ENCODE results near the gene RNF121. TPM values are rescaled to one million over a fixed set of nuclear protein-coding genes. Genes with fewer than 3 reads are reported as not detected.

Gene RNF121
- total and polyA plus RNA-seq, 2 of the 4 experiments (the other 2 are of a cell fraction) = 43.4 to 88.7 TPM

- in situ Hi-C loops (cut with MboI; ENCODE audit: low sequenced_read_pairs) = no loop called here
- Histone ChIP-seq H3K27ac (ENCODE audit: insufficient read depth, low read length) (no peak overlapping the region), H4K8ac (ENCODE audit: low read depth in 2 of 2, low read length in 2 of 2) (no peak overlapping the region), H4K20me1 (ENCODE audit: insufficient read depth, low read length) (peaks cover 39% of the 10 kb centered on the region; the same call in 1 of the 2 replicates), H4K91ac (ENCODE audit: insufficient read depth, low read depth, low read length) (no peak overlapping the region), H2AK9ac (replicated peaks; ENCODE audit: low read depth, low read length, poor library complexity) (no peak overlapping the region), H3K9me1 (ENCODE audit: insufficient read depth, low read length) (peaks cover 3% of the 10 kb centered on the region), H2BK15ac (ENCODE audit: low read depth, low read length) (no peak overlapping the region), H3K18ac (ENCODE audit: low read depth, low read length) (no peak overlapping the region), H3K56ac (ENCODE audit: extremely low read depth, insufficient read depth, low read length) (no peak overlapping the region), H3K4ac (ENCODE audit: low read depth, low read length) (no peak overlapping the region), H2BK120ac (ENCODE audit: low read depth, low read length) (no peak overlapping the region), H2BK5ac (ENCODE audit: low read depth, low read length, poor library complexity, severe bottlenecking) (no peak overlapping the region), H3K79me1 (ENCODE audit: low read depth in 1 of 2, low read length in 2 of 2) (peaks cover 32 to 71% of the 10 kb centered on the region in 2 experiments), H2AK5ac (ENCODE audit: low read depth, low read length) (no peak overlapping the region), H3K4me2 (ENCODE audit: low read depth, low read length) (no peak overlapping the region), H3K9me3 (ENCODE audit: control insufficient read depth, insufficient read depth, low read length) (no peaks in the 10 kb centered on the region), H3K9ac (ENCODE audit: low read depth, low read length) (no peak overlapping the region), H3K4me1 (ENCODE audit: control insufficient read depth, insufficient read depth, low read length) (peaks cover 2% of the 10 kb centered on the region), H3K4me3 (ENCODE audit: insufficient read depth, low read depth, low read length) (no peak overlapping the region), H2AFZ (replicated peaks; ENCODE audit: low read length, poor library complexity) (no peak overlapping the region), H3K14ac (replicated peaks; ENCODE audit: low read depth, low read length) (no peak overlapping the region), H3K27me3 (ENCODE audit: control insufficient read depth, insufficient read depth, low read length) (no peaks in the 10 kb centered on the region), H3K36me3 (ENCODE audit: control insufficient read depth, insufficient read depth, low read length) (no peaks in the 10 kb centered on the region; the same call in 1 of the 2 replicates), H2BK20ac (ENCODE audit: low read depth, low read length) (no peak overlapping the region), H3K23ac (ENCODE audit: low read depth, low read length) (no peak overlapping the region), H4K5ac (ENCODE audit: low read depth, low read length) (no peak overlapping the region)
- no TSS peak for BruUV-seq (replicated peaks)
- dilution Hi-C loops (cut with HindIII; ENCODE audit: low sequenced_read_pairs, unreplicated experiment) = no loop called here
- POLR2A ChIA-PET (ENCODE audit: unreplicated experiment) = no interaction called here
- no peak for TF ChIP-seq MAZ (IDR thresholded peaks at IDR 0.05; ENCODE audit: borderline replicate concordance, low read depth, low read length)
- TF ChIP-seq FOS (IDR thresholded peaks at IDR 0.05; ENCODE audit: low read depth, low read length) = no peak
- no peak for TF ChIP-seq RCOR1 (IDR thresholded peaks at IDR 0.05; ENCODE audit: insufficient replicate concordance, low read length)
- TF ChIP-seq RAD21 (IDR thresholded peaks at IDR 0.05; ENCODE audit: low read length) = no peak
- no peak for TF ChIP-seq USF2 (IDR thresholded peaks at IDR 0.05; ENCODE audit: low read depth, low read length)
- no peak for TF ChIP-seq RFX5 (IDR thresholded peaks at IDR 0.05; ENCODE audit: low read depth, low read length)
- TF ChIP-seq MXI1 (IDR thresholded peaks at IDR 0.05; ENCODE audit: borderline replicate concordance, low read depth, low read length) = no peak
- TF ChIP-seq MAFK (IDR thresholded peaks at IDR 0.05; ENCODE audit: low read depth, low read length) = no peak
- no peak for TF ChIP-seq SMC3 (IDR thresholded peaks at IDR 0.05; ENCODE audit: low read depth, low read length)
- no peak for TF ChIP-seq CHD1 (IDR thresholded peaks at IDR 0.05; ENCODE audit: low read depth, low read length)
- TF ChIP-seq POLR2A (IDR thresholded peaks at IDR 0.05; ENCODE audit: low read depth, low read length) = no peak
- TF ChIP-seq CEBPB (IDR thresholded peaks at IDR 0.05; ENCODE audit: low read depth, low read length) = no peak
- no peak for TF ChIP-seq CTCF (conservative IDR thresholded peaks at IDR 0.05; ENCODE audit: low read depth, low read length)
- TF ChIP-seq BHLHE40 (IDR thresholded peaks at IDR 0.05; ENCODE audit: low read depth, low read length) = no peak
- no peak for TF ChIP-seq NFE2L2 (IDR thresholded peaks at IDR 0.05; ENCODE audit: low read depth, low read length)
- no CpG with 5 or more reads among the region's 4 CpGs for WGBS, 2 experiments (ENCODE audit: extremely low coverage in 2 of 2, insufficient read length in 1 of 2)
- DNase-seq (no peak), ATAC-seq (ENCODE audit: low read depth) (no peak)
- CTCF ChIA-PET = no interaction called here
- intact Hi-C loops (cut with micrococcal nuclease) = no loop called here
Observed at GRCh38 chr11:71935338-71935925, 6.6 kb downstream of the RNF121 start.
